ENCODE measurements around the gene CNIH2. TPM values are rescaled to one million over a fixed set of nuclear protein-coding genes. Genes with fewer than 3 reads are reported as not detected.

The CNIH2 gene
- total and polyA plus RNA-seq, 2 of the 13 experiments (the other 11 are each of a cell fraction or from before 2014, with no cell fraction given) = 0.60 to 0.69 TPM

- 0 out of 2 replicates have a peak, but pooled peaks have one; percentile 4 for TF ChIP-seq ZNF501 (CRISPR knock-in tag; IDR thresholded peaks at IDR 0.05)
- 0 out of 2 replicates have a peak, but pooled peaks have one; percentile 35 for TF ChIP-seq ZNF317 (CRISPR knock-in tag; IDR thresholded peaks at IDR 0.05)
- peak; percentile 58; the same call in 1 of the 2 replicates for TF ChIP-seq SIN3A (IDR thresholded peaks at IDR 0.05; ENCODE audit: borderline replicate concordance, low read depth, low read length)
- no peak for TF ChIP-seq ZNF18 (CRISPR knock-in tag; IDR thresholded peaks at IDR 0.05; ENCODE audit: insufficient replicate concordance)
- TF ChIP-seq NR2C2 (CRISPR knock-in tag; IDR thresholded peaks at IDR 0.05; ENCODE audit: borderline replicate concordance) = no peak
- TF ChIP-seq CC2D1A (CRISPR knock-in tag; IDR thresholded peaks at IDR 0.05) = no peak
- TF ChIP-seq ZNF275 (CRISPR knock-in tag; IDR thresholded peaks at IDR 0.05; ENCODE audit: borderline replicate concordance) = 0 out of 2 replicates have a peak, but pooled peaks have one; percentile 10
- no peak for TF ChIP-seq CREM (IDR thresholded peaks at IDR 0.05)
- no peak for TF ChIP-seq CREM (CRISPR knock-in tag; IDR thresholded peaks at IDR 0.05)
- no peak for TF ChIP-seq ZNF878 (CRISPR knock-in tag; IDR thresholded peaks at IDR 0.05)
- 0 out of 2 replicates have a peak, but pooled peaks have one; percentile 34 for TF ChIP-seq ZFP91 (CRISPR knock-in tag; IDR thresholded peaks at IDR 0.05; ENCODE audit: borderline replicate concordance)
- TF ChIP-seq ZNF772 (CRISPR knock-in tag; IDR thresholded peaks at IDR 0.05) = 0 out of 2 replicates have a peak, but pooled peaks have one; percentile 5
- 0 out of 2 replicates have a peak, but pooled peaks have one; percentile 50 for TF ChIP-seq RFXAP (CRISPR knock-in tag; IDR thresholded peaks at IDR 0.05; ENCODE audit: borderline replicate concordance)
- peak; percentile 6; the same call in 1 of the 2 replicates for TF ChIP-seq ZFY (CRISPR knock-in tag; IDR thresholded peaks at IDR 0.05)
- peak; percentile 31; the same call in 1 of the 2 replicates for TF ChIP-seq ZNF740 (CRISPR knock-in tag; IDR thresholded peaks at IDR 0.05)
- TF ChIP-seq PHF8 (CRISPR knock-in tag; IDR thresholded peaks at IDR 0.05) = peak; percentile 50; the same call in 1 of the 2 replicates
- TF ChIP-seq ELF1 (CRISPR knock-in tag; IDR thresholded peaks at IDR 0.05) = peak; percentile 14; the same call in 1 of the 2 replicates
- TF ChIP-seq ZNF670 (CRISPR knock-in tag; IDR thresholded peaks at IDR 0.05; ENCODE audit: borderline replicate concordance) = peak; percentile 63; the same call in 1 of the 2 replicates
- TF ChIP-seq ZNF883 (CRISPR knock-in tag; IDR thresholded peaks at IDR 0.05; ENCODE audit: not compliant biosample characterization) = peak; percentile 15
- TF ChIP-seq GATAD1 (CRISPR knock-in tag; IDR thresholded peaks at IDR 0.05) = no peak
- TF ChIP-seq HHEX (CRISPR knock-in tag; IDR thresholded peaks at IDR 0.05) = no peak
These were observed 8.7 kb upstream of the CNIH2 start (continued) for GRCh38 chr11:66268952-66269905.

All from HepG2 (cell line).